ENCODE data around the gene MTHFD1L. TPM values are rescaled to one million over a fixed set of nuclear protein-coding genes. Genes with fewer than 3 reads are reported as not detected.

The MTHFD1L gene
- total RNA-seq, 4 donors from 2014 or later: 2.5 to 7.1 (median 4.2) TPM

- TF ChIP-seq CTCF (IDR thresholded peaks at IDR 0.05) (no peak), POLR2A (IDR thresholded peaks at IDR 0.05; ENCODE audit: low read depth) (no peak), EP300 (IDR thresholded peaks at IDR 0.05) (no peak), POLR2AphosphoS5 (IDR thresholded peaks at IDR 0.05) (no peak)
- Histone ChIP-seq H3K4me1 (peaks cover 6 to 15% (median 14%) of the 10 kb centered on the region in 4 donors), H3K9me3 (no peaks in the 10 kb centered on the region), H3K27ac (replicated peaks in 1 of 4) (no peak overlapping the region), H3K4me3 (no peak overlapping the region), H3K36me3 (no peaks in the 10 kb centered on the region), H3K27me3 (no peaks in the 10 kb centered on the region)
- no peak for DNase-seq (ENCODE audit: extremely low spot score)
- 89% methylated on average over 6 of the region's 6 CpGs for WGBS
- intact Hi-C loops (cut with DNase I): no loop called here
Observed at GRCh38 chr6:150875841-150876240, 10.3 kb downstream of the MTHFD1L start.

- Histone ChIP-seq H3K27ac (replicated peaks in 1 of 4) (no peak overlapping the region), H3K9me3 (no peaks in the 10 kb centered on the region), H3K4me3 (no peak overlapping the region), H3K27me3 (no peaks in the 10 kb centered on the region), H3K4me1 (peaks cover 10 to 17% (median 16%) of the 10 kb centered on the region in 4 donors), H3K36me3 (no peaks in the 10 kb centered on the region)
- 55% methylated on average over 5 of the region's 5 CpGs for whole genome bisulfite sequencing
- peak; percentile 29 to 38 (median 31) for TF ChIP-seq CTCF (IDR thresholded peaks at IDR 0.05)
- TF ChIP-seq POLR2A (IDR thresholded peaks at IDR 0.05; ENCODE audit: low read depth): no peak
- intact Hi-C loops (cut with DNase I): no loop called here
- DNase-seq (ENCODE audit: extremely low spot score): no peak
Observed at GRCh38 chr6:150876598-150876997, 11.1 kb downstream of the MTHFD1L start.

GRCh38 chr6:150877928-150878327 is 12.4 kb downstream of the MTHFD1L start:
- H3K36me3 ChIP-seq: no peaks in the 10 kb centered on the region
- 96% methylated on average over 8 of the region's 8 CpGs for WGBS
- intact Hi-C loops (cut with DNase I): no loop called here
- H3K27ac ChIP-seq (replicated peaks in 1 of 4): no peak overlapping the region
- no peak for DNase-seq (ENCODE audit: extremely low spot score)
- no peak for TF ChIP-seq EP300 (IDR thresholded peaks at IDR 0.05)
- no peak for TF ChIP-seq POLR2AphosphoS5 (IDR thresholded peaks at IDR 0.05)
- no peak for TF ChIP-seq CTCF (IDR thresholded peaks at IDR 0.05)
- TF ChIP-seq POLR2A (IDR thresholded peaks at IDR 0.05; ENCODE audit: low read depth): no peak
- no peaks in the 10 kb centered on the region for H3K27me3 ChIP-seq
- H3K4me1 ChIP-seq: peaks cover 22 to 29% (median 26%) of the 10 kb centered on the region in 4 donors
- no peak overlapping the region for H3K4me3 ChIP-seq
- no peaks in the 10 kb centered on the region for H3K9me3 ChIP-seq

GRCh38 chr6:150878347-150879213 is 13.1 kb downstream of the MTHFD1L start:
- Histone ChIP-seq H3K36me3 (no peaks in the 10 kb centered on the region), H3K4me1 (peaks cover 26 to 29% (median 26%) of the 10 kb centered on the region in 4 donors), H3K4me3 (no peak overlapping the region), H3K27ac (replicated peaks in 1 of 4) (no peak overlapping the region), H3K27me3 (no peaks in the 10 kb centered on the region), H3K9me3 (no peaks in the 10 kb centered on the region)
- intact Hi-C loops (cut with DNase I): no loop called here
- no peak for DNase-seq (ENCODE audit: extremely low spot score)
- 88% methylated on average over 9 of the region's 9 CpGs for WGBS
- TF ChIP-seq EP300 (IDR thresholded peaks at IDR 0.05): no peak
- no peak for TF ChIP-seq POLR2AphosphoS5 (IDR thresholded peaks at IDR 0.05)
- TF ChIP-seq POLR2A (IDR thresholded peaks at IDR 0.05; ENCODE audit: low read depth): no peak
- TF ChIP-seq CTCF (IDR thresholded peaks at IDR 0.05): no peak
